GM20000 (cell line): ENCODE data around the gene KCND3.

Experiments
- DNase-seq: peaks from one replicate; pipeline ENCODE4 v3.0.0; 2012; ENCODE audit warnings: low spot score
- CTCF ChIP-seq: IDR thresholded peaks from 2 replicates; pipeline ENCODE4 v1.5.1; 2012; ENCODE audit warnings: mild to moderate bottlenecking, control low read depth; ENCODE audit errors: extremely low read depth, missing control alignments

Gene KCND3

GRCh38 chr1:111952125-111952657 is 37.3 kb downstream of the KCND3 start:
- TF ChIP-seq CTCF = no peak

DNA sequence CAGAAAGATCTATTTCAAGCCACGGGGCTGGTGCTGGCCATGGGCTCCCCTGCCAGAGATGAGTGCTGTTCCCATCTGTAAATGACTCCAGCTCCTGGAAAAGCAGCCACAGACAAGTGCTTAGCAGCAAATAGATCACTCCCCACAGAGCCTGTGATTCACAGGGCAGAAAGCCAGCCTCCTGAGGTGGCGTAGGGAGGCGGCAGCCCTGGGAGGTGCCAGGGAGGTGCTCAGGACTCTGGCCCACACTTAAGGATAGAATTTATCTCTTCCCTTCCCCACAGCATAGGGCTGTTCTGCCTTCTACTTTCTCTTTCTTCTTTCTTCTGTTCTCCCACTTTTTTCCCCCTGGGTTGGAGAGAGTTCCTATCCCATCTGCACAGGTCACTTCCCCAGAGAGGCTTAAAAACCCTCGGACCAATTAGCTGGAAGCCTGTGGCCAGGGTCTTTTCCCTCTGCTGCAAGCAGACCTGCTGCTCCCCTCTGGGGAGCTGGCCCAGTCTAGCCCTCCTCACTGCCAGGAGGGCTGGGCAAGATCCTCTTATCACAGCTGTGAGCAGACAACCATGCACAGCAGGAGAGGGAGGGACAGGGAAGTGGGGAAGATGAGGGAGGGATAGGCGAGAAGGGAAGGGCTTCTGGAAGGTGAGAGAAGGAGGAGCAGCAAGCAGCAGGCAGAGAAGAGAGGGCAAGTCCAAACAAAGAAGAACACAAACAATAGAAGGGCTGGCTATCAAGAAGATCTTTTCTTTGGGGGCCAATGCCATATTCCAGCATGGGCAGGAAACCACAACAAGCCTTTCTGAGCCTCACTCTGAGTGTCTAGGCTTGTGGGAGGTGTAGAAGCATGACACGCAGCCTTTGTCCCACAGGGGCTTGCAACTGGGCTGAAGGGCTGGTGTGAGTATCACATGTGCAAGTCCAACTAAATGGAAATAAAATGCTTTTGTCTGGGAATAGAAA is 41.0 kb downstream of the KCND3 start:
- no peak for TF ChIP-seq CTCF
- DNase-seq = no peak

More at GRCh38 chr1:111952125-111952657, 37.3 kb downstream of the KCND3 start:
- DNase-seq = no peak

DNA sequence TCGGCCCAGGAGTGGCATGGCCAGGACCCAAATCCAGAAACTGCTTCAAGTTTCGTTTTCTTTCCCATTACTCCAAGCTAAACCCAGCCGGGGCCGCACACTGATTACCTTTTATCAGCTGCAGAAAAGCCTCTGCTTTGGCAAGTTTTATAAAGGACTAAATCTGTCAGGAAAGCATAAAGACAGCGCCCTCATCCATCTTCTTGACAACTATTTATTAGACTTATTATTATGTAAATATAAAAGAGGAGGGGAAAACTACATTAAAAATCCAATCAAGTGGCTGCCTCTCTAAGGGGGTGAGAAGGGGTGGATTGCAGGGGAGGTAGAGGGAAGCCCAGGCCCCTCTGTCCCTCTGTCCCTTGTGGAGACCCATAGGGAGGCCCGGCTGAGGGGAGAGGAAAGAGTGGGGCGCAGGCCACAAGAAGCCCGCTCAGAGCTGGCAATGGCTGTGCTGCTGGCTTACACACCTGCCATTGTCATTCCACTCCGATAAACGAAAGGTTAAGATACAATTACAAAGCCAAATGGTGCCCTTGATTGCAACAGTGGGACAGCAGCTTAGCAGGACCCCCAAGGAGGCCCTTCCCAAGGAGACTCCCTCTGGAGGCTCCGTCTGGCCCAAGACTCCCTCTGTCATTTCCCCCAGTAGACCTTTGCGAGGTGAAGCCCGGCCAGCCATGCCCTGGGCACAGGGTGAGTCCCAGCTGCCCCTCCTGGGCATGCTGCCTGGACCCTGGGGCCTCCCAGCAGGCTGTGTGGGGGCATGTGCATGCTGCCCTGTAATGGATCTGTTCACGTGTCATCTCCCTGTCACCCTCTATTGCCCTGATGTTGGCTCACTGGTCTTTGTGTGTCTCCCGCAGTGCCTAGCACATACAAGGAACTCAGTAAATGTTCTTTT is 45.4 kb downstream of the KCND3 start:
- no peak for TF ChIP-seq CTCF
- DNase-seq = no peak

- TF ChIP-seq CTCF = no peak
- no peak for DNase-seq
Observed at GRCh38 chr1:111943066-111943465, 46.4 kb downstream of the KCND3 start.

DNA sequence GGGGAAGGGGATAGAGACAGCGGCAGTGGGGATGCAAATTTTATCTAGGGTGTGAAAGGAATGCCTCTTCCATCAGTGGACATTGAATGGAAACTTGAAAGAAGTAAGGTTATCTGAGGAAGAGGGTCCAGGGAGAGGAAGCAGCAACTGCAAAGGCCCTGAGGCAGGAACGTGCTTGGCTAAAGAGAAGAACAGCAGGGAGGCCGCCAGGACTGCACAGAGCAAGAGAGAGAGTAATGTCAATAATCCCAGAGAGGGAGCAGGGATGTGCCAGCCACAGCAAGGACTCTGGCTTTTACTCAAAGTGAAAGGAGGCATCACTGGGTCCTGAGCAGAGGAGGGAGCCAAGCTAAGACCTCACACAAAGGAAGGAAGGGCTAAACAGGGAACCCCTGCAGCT is 50.9 kb downstream of the KCND3 start:
- DNase-seq = no peak
- TF ChIP-seq CTCF = no peak

- no peak for TF ChIP-seq CTCF
- DNase-seq = no peak
Observed at GRCh38 chr1:111938123-111938522, 51.3 kb downstream of the KCND3 start.

DNA sequence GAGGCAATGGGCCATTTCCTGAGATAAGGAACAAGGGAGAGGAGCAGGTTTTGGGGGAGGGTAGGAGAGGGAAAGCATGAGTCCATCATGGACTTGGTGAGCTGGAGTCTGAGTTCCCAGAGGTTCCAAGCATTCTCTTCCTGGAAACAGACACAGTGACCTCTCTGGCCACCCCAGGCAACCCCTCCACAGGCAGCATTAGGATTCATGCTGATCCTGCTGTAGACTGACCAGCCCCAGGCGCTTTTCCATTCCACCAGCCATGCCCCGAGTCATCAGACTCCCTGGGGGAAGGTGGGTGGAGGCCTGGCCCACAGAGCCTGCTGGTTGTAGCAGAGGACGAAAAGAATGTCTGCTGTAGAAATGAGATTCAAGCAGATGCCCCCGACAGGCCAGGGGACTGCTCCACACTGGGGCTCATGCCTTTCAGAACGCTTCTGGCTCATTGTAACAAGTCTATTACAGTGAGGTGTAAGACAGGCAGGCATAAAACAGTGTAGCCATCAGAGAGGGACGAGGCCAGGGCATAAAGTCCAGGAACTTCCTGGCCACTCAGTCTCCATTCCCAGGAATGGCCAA is 52.2 kb downstream of the KCND3 start:
- DNase-seq = no peak
- no peak for TF ChIP-seq CTCF
